Muscle of arm (tissue), 12 donors: ENCODE measurements around the gene GRIK5. TPM values are rescaled to one million over a fixed set of nuclear protein-coding genes. Genes with fewer than 3 reads are reported as not detected.
"Not testable (repeated sequence)": the region's sequence is repeated elsewhere in the genome, so short reads cannot be mapped to it uniquely, and the experiment has no call there.

Source experiments
- DNase-seq: peaks from one replicate; pipeline ENCODE4 v3.0.0-alpha.2; 2013
- polyA plus RNA-seq, 12 donors: library from polyadenylated mRNA; unstranded; fragments of 120-200 nt; gene quantifications; one replicate each; pipeline ENCODE4 v1.2.1, GENCODE V29; 2013; ENCODE audit not compliant: insufficient read length in 12 of 12

Gene GRIK5
- polyA plus RNA-seq, 12 donors = 1.7 to 10.3 (median 3.2) TPM; not detected in 1

- no peak for DNase-seq
Observed at GRCh38 chr19:41993612-41994483, 76.2 kb downstream of the GRIK5 start, which contains the start of gene ATP1A3. ATP1A3 (minus strand) TSS chr19:41994230; CDS start chr19:41994076, 154 bp downstream.

- DNase-seq = not testable (repeated sequence)
Observed at GRCh38 chr19:41991925-41992569, 78.0 kb downstream of the GRIK5 start.

GRCh38 chr19:41991025-41991424 is 79.0 kb downstream of the GRIK5 start:
- DNase-seq = no peak

GRCh38 chr19:41990615-41991014 is 79.4 kb downstream of the GRIK5 start:
- no peak for DNase-seq

GRCh38 chr19:41990028-41990427 is 80.0 kb downstream of the GRIK5 start:
- no peak for DNase-seq

- DNase-seq = no peak
Observed at GRCh38 chr19:41988947-41989346, 81.1 kb downstream of the GRIK5 start.

- no peak for DNase-seq
Observed at GRCh38 chr19:41987141-41987860, 82.7 kb downstream of the GRIK5 start.

- DNase-seq = no peak
Observed at GRCh38 chr19:41984961-41985360, 85.0 kb downstream of the GRIK5 start.

GRCh38 chr19:41981724-41982123 is 88.3 kb downstream of the GRIK5 start:
- no peak for DNase-seq

- no peak for DNase-seq
Observed at GRCh38 chr19:41978470-41978869, 91.5 kb downstream of the GRIK5 start.

- no peak for DNase-seq
Observed at GRCh38 chr19:41977916-41978315, 92.1 kb downstream of the GRIK5 start.

GRCh38 chr19:41974652-41975051 is 95.4 kb downstream of the GRIK5 start:
- no peak for DNase-seq

GRCh38 chr19:41971363-41971762 is 98.6 kb downstream of the GRIK5 start:
- no peak for DNase-seq

- DNase-seq = no peak
Observed at GRCh38 chr19:41969772-41970458, 100.1 kb downstream of the GRIK5 start.

- no peak for DNase-seq
Observed at GRCh38 chr19:41968751-41969595, 101.0 kb downstream of the GRIK5 start.

- DNase-seq = no peak
Observed at GRCh38 chr19:41967054-41967783, 102.8 kb downstream of the GRIK5 start.

GRCh38 chr19:41965106-41965505 is 104.9 kb downstream of the GRIK5 start:
- no peak for DNase-seq

- no peak for DNase-seq
Observed at GRCh38 chr19:41960973-41961372, 109.0 kb downstream of the GRIK5 start.

- peak; percentile 93 for DNase-seq
Observed at GRCh38 chr19:41959056-41960053, 110.7 kb downstream of the GRIK5 start, which contains the start of gene RABAC1. RABAC1 (minus strand) TSS chr19:41959321; CDS start chr19:41959292, 29 bp downstream.
